Transverse colon (tissue), 4 donors: ENCODE results near the gene SLC2A11. TPM values are rescaled to one million over a fixed set of nuclear protein-coding genes. Genes with fewer than 3 reads are reported as not detected.
A peak's percentile ranks its signal among the peaks of the same experiment; 100 is the strongest.

Experiments
- DNase-seq: peaks from one replicate; pipeline ENCODE4 v3.0.0-alpha.2; 2019
- H3K27ac ChIP-seq, 4 donors: fragments of 200-600 bp; sonication (generic); 2 replicates each; pipeline ENCODE4 v1.5.1; 2016 to 2018; ENCODE audit warnings: inconsistent platforms in 4 of 4
- H3K27me3 ChIP-seq: fragments of 200-600 bp; sonication (generic); 2 replicates; pipeline ENCODE4 v1.5.1; 2017; ENCODE audit warnings: inconsistent platforms
- H3K36me3 ChIP-seq, 4 donors: fragments of 200-600 bp; sonication (generic); 2 replicates each; pipeline ENCODE4 v1.5.1; 2017 to 2019; ENCODE audit warnings: inconsistent platforms in 4 of 4
- H3K4me1 ChIP-seq, 4 donors: fragments of 200-600 bp; sonication (generic); 2 replicates each; pipeline ENCODE4 v1.5.1; 2017 to 2020; ENCODE audit warnings: inconsistent platforms in 4 of 4
- H3K4me3 ChIP-seq, 4 donors: fragments of 200-600 bp; sonication (generic); 1 replicate in 1 of 4; 2 replicates in 3 of 4; pipeline versions ENCODE4 v1.5.1 to v1.6.1; 2017 to 2019; ENCODE audit warnings: inconsistent platforms in 4 of 4
- H3K9me3 ChIP-seq, 2 donors: fragments of 200-600 bp; sonication (generic); 2 replicates each; pipeline ENCODE4 v1.5.1; 2017 to 2019; ENCODE audit warnings: inconsistent platforms in 2 of 2
- EP300 ChIP-seq: sonication (generic); formaldehyde crosslinking; IDR thresholded peaks from one replicate; pipeline ENCODE4 v1.6.1; 2017; ENCODE audit warnings: antibody characterized with exemption, low read depth
- POLR2A ChIP-seq: fragments of 450-650 bp; IDR thresholded peaks from one replicate; pipeline ENCODE4 v1.6.1; 2016; ENCODE audit warnings: antibody characterized with exemption, mild to moderate bottlenecking, moderate library complexity
- POLR2AphosphoS5 ChIP-seq, 3 donors: sonication (generic); formaldehyde crosslinking; IDR thresholded peaks; one replicate each; pipeline ENCODE4 v1.6.1; 2016; ENCODE audit warnings: antibody characterized with exemption in 3 of 3
- WGBS, 2 donors: methylation state at CpG; one replicate each; pipeline ENCODE4 v1.1.5; 2018; ENCODE audit warnings: low coverage in 1 of 2; 5-methylcytosine and 5-hydroxymethylcytosine counted together
- in situ Hi-C, 4 donors: fragments of 200-750 bp; cut with MboI; loops; one replicate each; pipeline versions ENCODE4 v1.15.0 to v1.15.1; 2017; ENCODE audit warnings: low sequenced_read_pairs in 3 of 4, low pct_ligation_motif_present in 1 of 4, low pct_unique_long_range_greater_than_20kb in 1 of 4
- intact Hi-C: fragments of 100-400 bp; cut with DNase I; formaldehyde crosslinking; loops from one replicate; pipeline ENCODE4 v1.15.1; 2023; ENCODE audit warnings: low total_unique reads
- total RNA-seq, 4 donors: library from RNA; depleted of rRNA; stranded (reverse); fragments of >200 nt; gene quantifications; one replicate each; pipeline ENCODE4 v1.1.0, GENCODE V29; 2016
- TF ChIP-seq, protein P1 (sequence below), 5 experiments: fragments of 200-600 bp in 3 of 5; fragments of 450-650 bp in 2 of 5; sonication (generic) in 3 of 5; IDR thresholded peaks; 1 replicate in 2 of 5; 2 replicates in 3 of 5; pipeline ENCODE4 v1.5.1; 2016 to 2017; ENCODE audit warnings: antibody characterized with exemption in 5 of 5, inconsistent platforms in 3 of 5, mild to moderate bottlenecking in 2 of 5, moderate library complexity in 1 of 5

The SLC2A11 gene
- total RNA-seq, 4 donors from 2014 or later, result 6.0 to 27.4 (median 13.2) TPM

- Histone ChIP-seq H3K4me1 (peaks cover 13 to 18% (median 16%) of the 10 kb centered on the region in 4 donors), H3K27me3 (no peaks in the 10 kb centered on the region), H3K27ac (peak overlapping the region in 1 of 4 donors; percentile 9), H3K9me3 (no peaks in the 10 kb centered on the region), H3K4me3 (no peak overlapping the region), H3K36me3 (peaks cover 0 to 16% (median 3%) of the 10 kb centered on the region in 4 donors)
- TF ChIP-seq POLR2AphosphoS5 (IDR thresholded peaks at IDR 0.05), result no peak
- in situ Hi-C loops (loop anchor here in 1 of 4 donors (25.0 kb wide), 1 partner anchor 299 kb away; no protein-coding TSS in a partner anchor), intact Hi-C loops (no loop called here)
- no peak for DNase-seq
- 92% methylated on average over 5 of the region's 5 CpGs; no CpG with 5 or more reads in 1 of the 2 donors for WGBS, 2 donors
Observed at GRCh38 chr22:23836281-23836680, 21.4 kb upstream of the SLC2A11 start.

GRCh38 chr22:23836692-23837495 is 20.8 kb upstream of the SLC2A11 start:
- Histone ChIP-seq H3K27ac (peak overlapping the region in 2 of 4 donors; percentile 52 to 69), H3K27me3 (no peaks in the 10 kb centered on the region), H3K4me1 (peaks cover 13 to 18% (median 16%) of the 10 kb centered on the region in 4 donors), H3K4me3 (no peak overlapping the region), H3K36me3 (peaks cover 0 to 16% (median 3%) of the 10 kb centered on the region in 4 donors), H3K9me3 (no peaks in the 10 kb centered on the region)
- in situ Hi-C loops, result loop anchor here in 1 of 4 donors (25.0 kb wide), 1 partner anchor 300 kb away; no protein-coding TSS in a partner anchor
- no peak for DNase-seq
- TF ChIP-seq POLR2A (no peak), POLR2AphosphoS5 (IDR thresholded peaks at IDR 0.05) (no peak), EP300 (no peak)
- TF ChIP-seq, protein P1, sequence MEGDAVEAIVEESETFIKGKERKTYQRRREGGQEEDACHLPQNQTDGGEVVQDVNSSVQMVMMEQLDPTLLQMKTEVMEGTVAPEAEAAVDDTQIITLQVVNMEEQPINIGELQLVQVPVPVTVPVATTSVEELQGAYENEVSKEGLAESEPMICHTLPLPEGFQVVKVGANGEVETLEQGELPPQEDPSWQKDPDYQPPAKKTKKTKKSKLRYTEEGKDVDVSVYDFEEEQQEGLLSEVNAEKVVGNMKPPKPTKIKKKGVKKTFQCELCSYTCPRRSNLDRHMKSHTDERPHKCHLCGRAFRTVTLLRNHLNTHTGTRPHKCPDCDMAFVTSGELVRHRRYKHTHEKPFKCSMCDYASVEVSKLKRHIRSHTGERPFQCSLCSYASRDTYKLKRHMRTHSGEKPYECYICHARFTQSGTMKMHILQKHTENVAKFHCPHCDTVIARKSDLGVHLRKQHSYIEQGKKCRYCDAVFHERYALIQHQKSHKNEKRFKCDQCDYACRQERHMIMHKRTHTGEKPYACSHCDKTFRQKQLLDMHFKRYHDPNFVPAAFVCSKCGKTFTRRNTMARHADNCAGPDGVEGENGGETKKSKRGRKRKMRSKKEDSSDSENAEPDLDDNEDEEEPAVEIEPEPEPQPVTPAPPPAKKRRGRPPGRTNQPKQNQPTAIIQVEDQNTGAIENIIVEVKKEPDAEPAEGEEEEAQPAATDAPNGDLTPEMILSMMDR (IDR thresholded peaks at IDR 0.05), result no peak
- WGBS, 2 donors, result 78% methylated on average over 11 of the region's 12 CpGs; no CpG with 5 or more reads in 1 of the 2 donors
- intact Hi-C loops, result no loop called here

- H3K36me3 ChIP-seq, result peaks cover 0 to 16% (median 3%) of the 10 kb centered on the region in 4 donors
- 67 to 89% methylated on average over 1 to 12 of the region's 12 CpGs for WGBS, 2 donors
- no peak for DNase-seq
- TF ChIP-seq EP300 (no peak), POLR2AphosphoS5 (IDR thresholded peaks at IDR 0.05) (no peak), POLR2A (no peak)
- TF ChIP-seq, protein P1 (IDR thresholded peaks at IDR 0.05), result no peak
- in situ Hi-C loops, result loop anchor here in 1 of 4 donors (25.0 kb wide), 1 partner anchor 300 kb away; no protein-coding TSS in a partner anchor
- peaks cover 13 to 18% (median 16%) of the 10 kb centered on the region in 4 donors for H3K4me1 ChIP-seq
- peak overlapping the region in 2 of 4 donors; percentile 52 to 69 for H3K27ac ChIP-seq
- intact Hi-C loops, result no loop called here
- H3K27me3 ChIP-seq, result no peaks in the 10 kb centered on the region
- no peaks in the 10 kb centered on the region for H3K9me3 ChIP-seq
- H3K4me3 ChIP-seq, result no peak overlapping the region
Observed at GRCh38 chr22:23837496-23837859, 20.2 kb upstream of the SLC2A11 start.

DNA sequence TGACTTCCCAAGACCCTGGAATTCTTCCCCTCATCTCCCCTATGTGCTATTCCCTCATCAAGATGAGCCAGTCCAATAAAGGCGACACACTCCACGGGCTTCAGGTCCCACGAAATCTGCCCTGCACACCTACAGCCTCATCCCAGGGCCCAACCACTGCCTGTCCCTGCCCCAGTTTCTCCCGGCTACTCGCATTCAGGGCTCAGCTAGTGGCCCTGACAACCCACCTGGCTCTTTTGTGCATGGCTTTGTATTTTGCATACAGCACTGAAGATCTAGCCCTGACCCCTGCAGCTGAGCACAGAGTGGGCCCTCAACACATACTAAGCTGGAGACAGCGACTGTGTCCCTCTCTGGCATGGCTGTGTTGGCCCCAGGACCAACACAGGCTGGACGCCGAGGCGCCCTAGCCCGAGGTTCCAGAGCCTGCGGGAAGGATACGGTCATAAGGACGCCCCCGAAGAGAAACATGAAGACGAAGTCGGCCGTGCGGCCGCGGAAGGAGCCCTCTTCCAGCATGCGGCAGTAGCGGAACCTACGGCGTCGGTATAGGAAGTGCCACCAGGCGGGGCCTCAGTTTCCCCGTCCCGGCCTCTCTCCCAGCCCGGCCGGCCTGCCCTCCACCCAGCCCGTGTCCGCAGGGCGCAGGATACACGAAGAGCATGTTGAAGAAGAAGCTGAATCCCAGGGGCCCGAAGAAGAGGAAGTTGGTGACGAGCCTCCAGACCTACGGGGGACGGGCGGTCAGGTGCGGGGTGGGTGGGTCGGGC is 19.6 kb upstream of the SLC2A11 start:
- in situ Hi-C loops (loop anchor here in 1 of 4 donors (25.0 kb wide), 1 partner anchor 301 kb away; no protein-coding TSS in a partner anchor), intact Hi-C loops (no loop called here)
- no peaks in the 10 kb centered on the region for H3K27me3 ChIP-seq
- peak overlapping the region; percentile 7 to 69 (median 38) for H3K27ac ChIP-seq
- peaks cover 0 to 16% (median 3%) of the 10 kb centered on the region in 4 donors for H3K36me3 ChIP-seq
- no peak for DNase-seq
- WGBS, 2 donors, result 44 to 100% methylated on average over 2 to 41 of the region's 41 CpGs
- peaks cover 13 to 18% (median 16%) of the 10 kb centered on the region in 4 donors for H3K4me1 ChIP-seq
- TF ChIP-seq POLR2A (no peak), EP300 (no peak), POLR2AphosphoS5 (IDR thresholded peaks at IDR 0.05) (no peak)
- TF ChIP-seq, protein P1 (IDR thresholded peaks at IDR 0.05), result no peak
- H3K4me3 ChIP-seq, result peak overlapping the region in 3 of 4 donors; percentile 31 to 57 (median 33)
- no peaks in the 10 kb centered on the region for H3K9me3 ChIP-seq
